Transverse colon (tissue), 4 donors: ENCODE data around the gene GNAL. TPM values are rescaled to one million over a fixed set of nuclear protein-coding genes. Genes with fewer than 3 reads are reported as not detected.

Source experiments
- DNase-seq: peaks from one replicate; pipeline ENCODE4 v3.0.0-alpha.2; 2019
- H3K27ac ChIP-seq, 4 donors: fragments of 200-600 bp; sonication (generic); 2 replicates each; pipeline ENCODE4 v1.5.1; 2016 to 2018; ENCODE audit warnings: inconsistent platforms in 4 of 4
- H3K27me3 ChIP-seq: fragments of 200-600 bp; sonication (generic); 2 replicates; pipeline ENCODE4 v1.5.1; 2017; ENCODE audit warnings: inconsistent platforms
- H3K36me3 ChIP-seq, 4 donors: fragments of 200-600 bp; sonication (generic); 2 replicates each; pipeline ENCODE4 v1.5.1; 2017 to 2019; ENCODE audit warnings: inconsistent platforms in 4 of 4
- H3K4me1 ChIP-seq, 4 donors: fragments of 200-600 bp; sonication (generic); 2 replicates each; pipeline ENCODE4 v1.5.1; 2017 to 2020; ENCODE audit warnings: inconsistent platforms in 4 of 4
- H3K4me3 ChIP-seq, 4 donors: fragments of 200-600 bp; sonication (generic); 1 replicate in 1 of 4; 2 replicates in 3 of 4; pipeline versions ENCODE4 v1.5.1 to v1.6.1; 2017 to 2019; ENCODE audit warnings: inconsistent platforms in 4 of 4
- H3K9me3 ChIP-seq, 2 donors: fragments of 200-600 bp; sonication (generic); 2 replicates each; pipeline ENCODE4 v1.5.1; 2017 to 2019; ENCODE audit warnings: inconsistent platforms in 2 of 2
- CTCF ChIP-seq, 5 experiments: fragments of 200-600 bp in 3 of 5; fragments of 450-650 bp in 2 of 5; sonication (generic) in 3 of 5; IDR thresholded peaks; 1 replicate in 2 of 5; 2 replicates in 3 of 5; pipeline ENCODE4 v1.5.1; 2016 to 2017; ENCODE audit warnings: antibody characterized with exemption in 5 of 5, inconsistent platforms in 3 of 5, mild to moderate bottlenecking in 2 of 5, moderate library complexity in 1 of 5
- EP300 ChIP-seq: sonication (generic); formaldehyde crosslinking; IDR thresholded peaks from one replicate; pipeline ENCODE4 v1.6.1; 2017; ENCODE audit warnings: antibody characterized with exemption, low read depth
- POLR2A ChIP-seq: fragments of 450-650 bp; IDR thresholded peaks from one replicate; pipeline ENCODE4 v1.6.1; 2016; ENCODE audit warnings: antibody characterized with exemption, mild to moderate bottlenecking, moderate library complexity
- POLR2AphosphoS5 ChIP-seq, 3 donors: sonication (generic); formaldehyde crosslinking; IDR thresholded peaks; one replicate each; pipeline ENCODE4 v1.6.1; 2016; ENCODE audit warnings: antibody characterized with exemption in 3 of 3
- WGBS, 2 donors: methylation state at CpG; one replicate each; pipeline ENCODE4 v1.1.5; 2018; ENCODE audit warnings: low coverage in 1 of 2; 5-methylcytosine and 5-hydroxymethylcytosine counted together
- in situ Hi-C, 4 donors: fragments of 200-750 bp; cut with MboI; loops; one replicate each; pipeline versions ENCODE4 v1.15.0 to v1.15.1; 2017; ENCODE audit warnings: low sequenced_read_pairs in 3 of 4, low pct_ligation_motif_present in 1 of 4, low pct_unique_long_range_greater_than_20kb in 1 of 4
- intact Hi-C: fragments of 100-400 bp; cut with DNase I; formaldehyde crosslinking; loops from one replicate; pipeline ENCODE4 v1.15.1; 2023; ENCODE audit warnings: low total_unique reads
- total RNA-seq, 4 donors: library from RNA; depleted of rRNA; stranded (reverse); fragments of >200 nt; gene quantifications; one replicate each; pipeline ENCODE4 v1.1.0, GENCODE V29; 2016

The GNAL gene
- total RNA-seq, 4 donors from 2014 or later = 2.9 to 7.4 (median 7.2) TPM

GRCh38 chr18:11860594-11861450 lies 171.8 kb downstream of the GNAL start:
- no peak for DNase-seq
- Histone ChIP-seq H3K4me1 (peaks cover 7 to 35% (median 24%) of the 10 kb centered on the region in 4 donors), H3K9me3 (no peaks in the 10 kb centered on the region), H3K4me3 (no peak overlapping the region), H3K27me3 (no peaks in the 10 kb centered on the region), H3K36me3 (no peaks in the 10 kb centered on the region), H3K27ac (no peak overlapping the region)
- WGBS, 2 donors = 86 to 95% methylated on average over 4 to 17 of the region's 17 CpGs
- in situ Hi-C loops (no loop called here), intact Hi-C loops (no loop called here)
- TF ChIP-seq POLR2A = no peak
- TF ChIP-seq CTCF (IDR thresholded peaks at IDR 0.05) = no peak
- no peak for TF ChIP-seq POLR2AphosphoS5 (IDR thresholded peaks at IDR 0.05)
- no peak for TF ChIP-seq EP300

- no peak for DNase-seq
- Histone ChIP-seq H3K36me3 (no peaks in the 10 kb centered on the region), H3K27ac (no peak overlapping the region), H3K9me3 (no peaks in the 10 kb centered on the region), H3K4me1 (peaks cover under 1 to 26% (median 15%) of the 10 kb centered on the region in 4 donors), H3K4me3 (no peak overlapping the region), H3K27me3 (no peaks in the 10 kb centered on the region)
- 76 to 78% methylated on average over 12 to 20 of the region's 20 CpGs for WGBS, 2 donors
- intact Hi-C loops (no loop called here), in situ Hi-C loops (no loop called here)
- no peak for TF ChIP-seq CTCF (IDR thresholded peaks at IDR 0.05)
- TF ChIP-seq POLR2AphosphoS5 (IDR thresholded peaks at IDR 0.05) = no peak
Observed at GRCh38 chr18:11861583-11862288, 172.7 kb downstream of the GNAL start.

GRCh38 chr18:11862468-11863137 lies 173.5 kb downstream of the GNAL start:
- WGBS, 2 donors = 65 to 78% methylated on average over 3 to 6 of the region's 6 CpGs
- H3K4me3 ChIP-seq = no peak overlapping the region
- TF ChIP-seq POLR2A (no peak), EP300 (no peak), POLR2AphosphoS5 (IDR thresholded peaks at IDR 0.05) (no peak), CTCF (IDR thresholded peaks at IDR 0.05) (no peak)
- no peaks in the 10 kb centered on the region for H3K27me3 ChIP-seq
- peaks cover 0 to 17% (median 7%) of the 10 kb centered on the region in 4 donors for H3K4me1 ChIP-seq
- no peaks in the 10 kb centered on the region for H3K36me3 ChIP-seq
- no peaks in the 10 kb centered on the region for H3K9me3 ChIP-seq
- in situ Hi-C loops = no loop called here
- no peak for DNase-seq
- intact Hi-C loops = no loop called here
- H3K27ac ChIP-seq = no peak overlapping the region

- Histone ChIP-seq H3K36me3 (no peaks in the 10 kb centered on the region), H3K4me1 (peaks cover 0 to 4% (median 0%) of the 10 kb centered on the region in 4 donors), H3K27ac (no peak overlapping the region), H3K27me3 (no peaks in the 10 kb centered on the region), H3K9me3 (no peaks in the 10 kb centered on the region), H3K4me3 (no peak overlapping the region)
- WGBS, 2 donors = 78 to 83% methylated on average over 1 to 2 of the region's 2 CpGs
- intact Hi-C loops (no loop called here), in situ Hi-C loops (no loop called here)
- TF ChIP-seq POLR2A (no peak), CTCF (IDR thresholded peaks at IDR 0.05) (no peak), POLR2AphosphoS5 (IDR thresholded peaks at IDR 0.05) (no peak), EP300 (no peak)
- DNase-seq = no peak
Observed at GRCh38 chr18:11864471-11864870, 175.4 kb downstream of the GNAL start.
